ENCODE measurements around the gene CELF5. TPM values are rescaled to one million over a fixed set of nuclear protein-coding genes. Genes with fewer than 3 reads are reported as not detected.

CELF5 gene
- total and polyA plus RNA-seq, 9 of the 15 experiments (the other 6 are each of a cell fraction or from before 2014, with no cell fraction given), result 0.01 to 0.56 (median 0.22) TPM

GRCh38 chr19:3343619-3344502, 119.4 kb downstream of the CELF5 start (continued):
- no peak for TF ChIP-seq RREB1 (CRISPR knock-in tag; IDR thresholded peaks at IDR 0.05)
- no peak for TF ChIP-seq NFRKB (IDR thresholded peaks at IDR 0.05; ENCODE audit: low read depth)
- TF ChIP-seq SMAD4 (CRISPR knock-in tag; conservative IDR thresholded peaks at IDR 0.05), result peak; percentile 34
- TF ChIP-seq ZNF318 (IDR thresholded peaks at IDR 0.05; ENCODE audit: borderline replicate concordance in 1 of 2, low read depth in 1 of 2), result no peak
- TF ChIP-seq BRD9 (IDR thresholded peaks at IDR 0.05; ENCODE audit: low read depth, partially characterized antibody), result peak; percentile 86
- no peak for TF ChIP-seq PRDM10 (IDR thresholded peaks at IDR 0.05; ENCODE audit: partially characterized antibody)

All from K562 (cell line).